ACHN (cell line): ENCODE measurements around the gene PPP6R3.
"Not testable (repeated sequence)": the region's sequence is repeated elsewhere in the genome, so short reads cannot be mapped to it uniquely, and the experiment has no call there.

Experiments
- DNase-seq: peaks from one replicate; pipeline ENCODE4 v3.0.0-alpha.2; 2015
- in situ Hi-C: cut with HindIII; loops from 2 replicates; pipeline ENCODE4 v1.10.0; 2017; ENCODE audit warnings: low sequenced_read_pairs, low pct_ligation_motif_present, low pct_unique_long_range_greater_than_20kb

Gene PPP6R3

DNA sequence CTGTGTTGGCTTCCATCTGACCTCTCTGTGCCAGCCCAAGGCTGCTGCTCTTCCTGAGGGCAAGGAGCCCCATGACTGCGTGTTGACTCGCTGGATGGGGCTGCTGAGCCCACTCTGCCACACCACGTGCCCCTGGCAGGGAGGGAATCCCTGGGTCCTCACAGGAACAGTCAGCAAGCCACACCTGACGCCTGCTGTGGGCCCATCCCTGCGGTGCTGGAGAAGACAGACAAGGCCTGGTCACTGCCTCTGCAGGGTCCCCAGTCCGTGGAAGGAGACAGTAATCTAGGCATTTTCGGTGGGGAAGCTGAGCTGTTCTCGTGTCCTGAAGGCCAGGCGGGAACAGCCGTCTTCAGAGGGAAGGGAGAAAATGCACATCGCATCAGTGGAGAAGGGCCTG lies 10.6 kb upstream of the PPP6R3 start:
- in situ Hi-C loops, result no loop called here
- no peak for DNase-seq

DNA sequence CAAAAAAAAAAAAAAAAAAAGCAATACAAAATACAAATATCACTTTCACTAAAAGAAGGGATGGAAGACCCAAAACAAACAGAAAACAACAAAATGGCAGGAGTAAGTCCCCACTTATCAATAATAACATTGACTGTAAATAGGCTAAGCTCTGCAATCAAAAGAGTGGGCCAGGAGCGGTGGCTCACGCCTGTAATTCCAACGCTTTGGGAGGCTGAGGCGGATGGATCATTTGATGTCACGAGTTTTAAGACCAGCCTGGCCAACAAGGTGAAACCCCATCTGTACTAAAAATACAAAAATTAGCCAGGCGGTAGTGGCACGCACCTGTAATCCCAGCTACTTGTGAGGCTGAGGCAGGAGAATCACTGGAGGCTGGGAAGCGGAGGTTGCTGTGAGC lies 9.8 kb upstream of the PPP6R3 start:
- DNase-seq, result no peak
- in situ Hi-C loops, result no loop called here

DNA sequence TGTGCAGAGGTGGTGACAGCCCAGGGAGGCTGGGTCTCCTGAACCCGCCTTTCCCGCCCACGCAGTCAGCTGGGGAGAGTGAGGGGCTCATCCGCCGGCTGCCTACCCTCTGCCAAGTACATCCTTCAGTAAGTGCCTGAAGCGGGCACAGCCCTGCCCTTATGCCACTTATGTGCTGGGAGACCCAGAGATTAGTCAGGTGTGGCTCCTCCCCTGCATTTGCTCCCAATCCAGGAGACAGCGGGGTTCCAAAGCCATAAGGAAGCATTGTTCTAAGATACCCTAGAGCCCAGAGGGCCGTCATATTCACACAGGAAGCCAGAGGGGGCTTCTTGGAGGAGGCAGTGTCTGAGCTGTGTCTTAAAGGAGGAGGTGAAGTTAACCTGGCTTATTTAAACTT lies 5.8 kb upstream of the PPP6R3 start:
- no peak for DNase-seq
- in situ Hi-C loops, result no loop called here

DNA sequence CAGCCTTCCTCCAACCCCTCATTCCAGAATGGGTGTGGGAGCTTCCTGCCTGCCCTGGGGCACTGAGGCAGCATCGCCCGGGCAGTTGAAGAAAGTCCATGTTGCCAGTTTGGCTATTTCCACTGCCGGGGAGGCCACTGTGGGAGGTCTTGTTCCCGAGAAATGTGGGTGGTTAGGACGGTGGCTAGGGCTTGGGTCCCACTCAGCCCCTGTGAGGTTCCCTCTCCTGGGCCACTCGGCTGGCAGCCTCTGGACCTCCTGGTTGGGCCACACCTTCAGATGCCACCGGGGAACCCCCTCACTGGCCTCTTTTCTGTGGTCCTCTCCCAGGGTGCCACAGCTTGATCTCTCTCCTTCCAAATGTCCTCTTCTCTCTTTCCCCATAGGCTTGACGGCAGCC lies 5.1 kb upstream of the PPP6R3 start:
- in situ Hi-C loops, result no loop called here

DNA sequence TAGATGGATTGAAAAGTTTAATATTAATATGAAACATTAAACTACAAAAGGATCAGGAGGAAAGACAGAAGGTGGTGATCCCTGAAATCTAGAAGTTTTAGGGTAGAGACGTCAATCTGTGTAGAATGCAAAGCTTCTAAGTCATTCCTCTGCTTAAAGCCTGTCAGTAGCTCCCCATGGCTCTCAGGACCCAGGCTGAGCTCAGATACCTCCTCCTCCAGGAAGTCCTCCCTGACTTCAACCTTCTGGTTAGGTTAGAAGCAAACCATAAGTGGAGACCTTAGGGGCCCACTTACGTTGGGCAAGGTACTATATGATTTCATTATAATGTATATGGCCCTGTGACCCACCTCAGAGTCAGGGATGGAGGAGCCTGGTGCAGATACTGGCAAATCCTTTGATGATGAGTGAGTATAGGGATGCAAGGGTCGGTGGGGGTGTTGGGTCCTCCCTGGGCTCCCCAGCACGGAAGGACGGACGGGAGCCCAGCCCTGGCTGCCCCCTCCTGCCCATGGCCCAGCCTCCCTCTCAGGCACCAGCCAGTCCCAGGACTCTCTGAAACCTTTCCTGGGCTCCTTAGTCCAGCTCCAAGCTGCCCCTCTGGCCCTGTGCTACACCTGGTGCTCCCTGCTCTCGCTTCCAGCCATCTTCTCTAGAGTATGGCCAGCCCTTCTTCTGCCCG lies 3.2 kb upstream of the PPP6R3 start:
- no peak for DNase-seq
- in situ Hi-C loops, result no loop called here

More for the DNA sequence above, 5.1 kb upstream of the PPP6R3 start:
- DNase-seq, result no peak

DNA sequence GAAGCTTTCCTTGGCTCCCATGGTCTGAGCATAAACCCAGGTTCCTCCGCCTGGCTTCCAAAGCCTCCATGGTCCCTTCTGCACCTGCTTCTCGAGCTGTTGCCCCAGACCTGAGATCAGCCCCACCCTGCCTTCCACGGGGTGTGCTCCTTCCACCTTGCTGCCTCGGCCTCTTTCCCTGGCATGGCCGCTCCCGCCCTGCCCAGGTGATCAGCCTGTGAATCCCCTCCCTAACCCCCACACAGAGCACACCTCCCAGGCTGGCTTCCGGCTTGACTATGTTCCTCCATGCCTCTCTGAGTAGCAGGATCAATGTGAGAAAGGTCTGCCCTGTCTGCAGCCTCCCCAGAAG lies 2.7 kb upstream of the PPP6R3 start:
- in situ Hi-C loops, result no loop called here
- DNase-seq, result no peak

DNA sequence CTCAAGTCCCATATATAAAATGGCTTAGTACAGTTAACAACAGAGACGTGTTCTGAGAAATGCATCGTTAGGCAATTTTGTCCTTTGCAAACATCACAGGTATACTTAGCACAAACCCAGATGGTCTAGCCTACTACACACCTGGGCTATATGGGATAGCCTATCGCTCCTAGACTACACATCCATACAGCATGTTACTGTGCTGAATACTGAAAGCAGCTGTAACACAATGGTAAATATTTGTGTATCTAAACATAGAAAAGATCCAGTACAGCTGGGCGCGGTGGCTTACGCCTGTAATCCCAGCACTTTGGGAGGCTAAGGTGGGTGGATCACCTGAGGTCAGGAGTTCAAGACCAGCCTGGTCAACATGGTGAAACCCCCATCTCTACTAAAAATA lies 2.2 kb upstream of the PPP6R3 start:
- in situ Hi-C loops, DNase-seq: not testable (repeated sequence)

DNA sequence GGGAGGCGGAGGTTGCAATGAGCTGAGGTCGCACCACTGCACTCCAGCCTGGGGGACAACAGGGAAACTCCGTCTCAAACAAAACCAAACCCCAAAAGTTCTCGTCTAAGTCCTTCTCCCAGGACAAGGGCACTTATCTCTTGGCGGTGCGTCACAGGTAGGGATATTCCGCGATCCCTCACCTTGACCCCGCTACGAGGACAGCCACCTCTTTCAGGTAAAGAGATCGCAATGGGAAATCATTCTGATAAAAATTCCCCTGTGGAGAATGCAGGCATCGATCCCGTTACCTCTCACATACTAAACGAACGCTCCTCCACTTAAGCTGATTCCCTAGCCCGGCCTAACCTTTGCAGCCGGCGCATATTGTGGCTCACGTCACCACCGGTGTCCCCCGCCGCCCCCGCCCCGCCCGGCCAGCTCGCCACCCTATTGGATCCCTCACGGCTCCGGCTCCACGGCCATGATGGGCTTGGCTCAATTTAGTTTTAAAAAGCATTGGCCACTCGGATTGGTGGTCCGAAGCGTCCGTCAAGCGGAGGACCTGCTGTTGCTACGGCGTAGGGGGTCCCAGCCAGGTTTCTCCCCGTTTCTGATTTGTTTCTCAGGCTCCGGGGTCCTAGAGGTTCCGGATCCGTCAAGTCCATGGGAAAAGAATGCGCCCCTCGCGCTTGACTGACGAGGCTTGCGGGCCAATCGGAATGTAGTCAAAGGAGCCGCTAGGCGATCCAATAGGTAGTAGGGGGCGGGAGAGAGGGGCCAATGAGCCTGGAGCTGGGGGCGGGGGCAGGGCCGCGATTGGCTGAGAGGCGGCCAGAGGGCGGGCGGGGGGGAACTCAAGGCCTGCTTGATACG lies 439 bp upstream of the PPP6R3 start:
- DNase-seq, result peak; percentile 96
- in situ Hi-C loops, result no loop called here

DNA sequence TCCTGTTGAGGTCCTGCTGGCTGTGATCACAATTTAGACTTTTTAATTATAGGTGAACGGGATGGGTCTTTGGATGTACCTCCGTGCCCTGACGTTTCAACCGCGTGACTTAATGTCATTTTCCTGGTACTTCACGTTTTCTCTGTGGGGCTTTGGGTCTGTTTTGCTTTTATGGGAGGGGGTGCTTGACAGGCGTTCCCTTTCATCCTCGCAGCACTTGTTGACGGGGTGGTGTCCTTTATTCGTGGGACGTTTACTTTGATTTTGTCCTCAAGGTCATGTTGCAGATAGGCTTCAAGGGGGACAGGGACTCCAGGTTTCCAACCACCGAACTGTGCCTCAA lies 994 bp downstream of the PPP6R3 start:
- in situ Hi-C loops, result no loop called here
- no peak for DNase-seq

DNA sequence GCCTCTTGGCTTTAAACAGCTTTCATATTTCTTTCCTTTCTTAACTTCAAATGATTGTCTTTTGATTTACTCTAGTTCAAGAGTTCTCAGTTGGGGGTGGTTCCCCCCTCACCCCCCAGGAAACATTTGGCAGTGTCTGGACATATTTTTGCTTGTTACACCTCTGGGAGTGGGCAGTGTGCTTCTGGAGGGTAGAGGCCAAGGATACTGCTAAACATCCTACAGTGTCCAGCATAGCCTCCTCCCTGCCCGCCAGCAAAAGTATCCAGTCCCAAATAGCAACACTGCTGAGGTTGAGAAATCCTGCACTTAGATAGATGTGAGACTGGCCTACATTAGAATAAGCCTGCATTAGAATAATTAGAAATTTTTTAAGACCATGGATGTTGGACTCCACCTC lies 3.2 kb downstream of the PPP6R3 start:
- in situ Hi-C loops, result no loop called here
- no peak for DNase-seq

DNA sequence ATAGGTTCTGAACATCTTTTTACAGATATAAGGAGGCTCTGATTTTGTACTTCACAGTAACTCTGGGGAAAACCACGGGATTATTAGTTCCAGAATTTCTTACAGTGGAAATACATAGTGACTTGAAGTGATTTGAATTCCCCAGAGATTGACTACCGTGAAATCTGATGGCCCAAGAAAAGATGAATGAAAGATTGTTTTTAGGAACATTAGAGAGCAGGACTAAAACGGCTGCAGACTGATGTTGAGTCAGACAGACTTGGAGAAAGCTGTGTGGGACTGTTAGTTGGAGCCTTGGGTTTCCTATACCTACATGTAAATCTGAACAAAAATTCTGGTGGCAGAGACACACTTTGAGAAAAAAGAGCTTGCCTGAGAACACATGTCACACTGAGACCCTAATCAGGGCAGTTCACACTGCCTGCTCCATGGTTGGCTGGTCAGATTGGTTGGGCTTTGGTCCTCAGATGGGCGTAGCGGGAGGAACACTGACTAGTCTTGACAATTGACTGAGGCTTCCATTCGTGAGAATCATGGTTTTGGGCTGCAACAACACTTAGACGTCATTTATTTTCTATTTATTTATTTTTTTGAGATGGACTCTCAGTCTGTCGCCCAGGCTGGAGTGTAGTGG lies 6.8 kb downstream of the PPP6R3 start:
- DNase-seq, result no peak
- in situ Hi-C loops, result no loop called here

DNA sequence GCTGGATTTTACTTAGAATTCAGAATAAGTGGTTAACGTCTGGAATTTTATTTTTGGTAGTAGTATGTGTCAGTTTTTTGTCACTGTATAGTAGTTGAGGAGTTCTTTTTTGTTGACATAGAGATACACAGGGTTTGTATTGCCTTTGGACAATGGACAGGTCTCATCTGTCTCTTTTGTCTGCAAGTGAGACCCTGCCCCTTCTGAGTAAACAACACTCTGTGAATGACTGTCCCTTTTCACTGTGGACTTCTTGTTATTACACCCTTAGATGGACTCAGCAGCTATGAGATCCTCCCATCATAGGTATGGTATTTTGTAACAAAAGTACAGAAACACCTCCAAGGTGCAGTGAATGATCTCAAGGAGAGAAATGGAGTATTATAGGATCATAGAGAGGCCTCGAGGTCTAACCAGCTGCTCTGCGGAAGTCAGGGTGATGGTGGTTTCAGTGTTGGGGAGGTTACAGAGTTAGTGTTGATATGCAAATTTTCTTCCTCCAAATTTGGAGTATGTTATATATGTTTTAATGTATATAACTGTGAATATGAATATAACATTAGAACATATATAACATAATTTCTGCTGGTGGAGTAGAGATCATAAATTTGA lies 7.8 kb downstream of the PPP6R3 start:
- no peak for DNase-seq
- in situ Hi-C loops, result no loop called here

DNA sequence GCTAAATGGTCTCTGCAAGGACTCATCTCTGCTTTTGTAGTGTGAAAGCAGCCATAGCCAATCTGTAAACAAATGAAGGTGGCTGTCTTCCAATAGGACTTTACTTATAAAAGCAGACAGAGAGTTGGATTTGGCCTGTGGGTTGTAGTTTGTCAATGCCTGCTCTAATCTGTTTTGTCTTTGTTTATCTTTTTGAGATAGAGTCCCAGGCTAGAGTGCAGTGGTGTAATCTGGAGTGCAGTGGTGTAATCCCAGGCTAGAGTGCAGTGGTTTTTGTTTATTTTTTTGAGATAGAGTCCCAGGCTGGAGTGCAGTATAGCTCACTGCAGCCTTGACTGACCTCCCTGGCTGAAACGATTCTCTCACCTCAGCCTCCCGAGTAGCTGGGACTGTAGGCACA lies 8.6 kb downstream of the PPP6R3 start:
- no peak for DNase-seq
- in situ Hi-C loops, result no loop called here

DNA sequence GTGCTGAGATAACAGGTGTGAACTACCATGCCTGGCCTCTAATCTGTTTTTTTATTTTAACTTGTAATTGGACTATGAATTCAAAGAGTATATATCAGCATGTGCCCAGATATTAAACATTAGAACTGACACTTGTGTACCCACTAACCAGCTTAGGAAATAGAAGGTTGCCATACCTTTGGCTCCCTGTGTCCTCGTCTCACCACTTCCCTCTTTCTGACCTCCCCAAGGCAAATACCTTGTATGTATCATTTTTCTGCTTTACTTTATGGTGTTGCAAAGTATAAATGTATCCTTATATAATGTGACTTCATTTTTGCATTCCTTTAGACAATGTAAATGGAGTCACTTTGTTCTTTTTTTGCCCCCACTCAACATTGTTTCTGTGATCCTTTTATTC lies 9.1 kb downstream of the PPP6R3 start:
- in situ Hi-C loops, result no loop called here
- DNase-seq, result no peak

DNA sequence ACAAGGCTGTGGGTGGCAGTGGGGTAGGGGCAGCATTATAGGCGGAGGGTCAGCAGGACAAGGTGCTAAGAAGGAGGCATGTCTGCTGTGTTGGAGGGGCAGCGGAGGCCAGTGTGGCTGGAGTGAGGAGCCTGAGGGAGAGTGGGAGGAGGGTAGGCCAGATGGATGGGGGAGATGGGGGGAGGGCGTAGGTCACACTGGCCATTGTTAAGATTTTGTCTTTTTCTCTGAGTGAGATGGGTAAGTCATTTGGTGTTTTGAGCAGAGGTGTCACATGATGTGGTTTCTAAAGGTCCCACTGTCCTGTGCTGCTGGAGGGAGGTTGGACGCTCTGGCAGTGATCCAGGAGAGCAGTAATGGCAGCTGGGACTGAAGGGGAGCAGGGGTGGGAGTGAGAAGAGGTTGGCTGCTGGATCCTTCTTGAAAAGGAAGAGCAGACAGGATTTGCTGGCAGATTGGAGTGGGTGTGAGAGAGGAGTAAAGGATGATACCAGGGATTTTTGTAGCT lies 9.8 kb downstream of the PPP6R3 start:
- in situ Hi-C loops, result no loop called here
- DNase-seq, result no peak

DNA sequence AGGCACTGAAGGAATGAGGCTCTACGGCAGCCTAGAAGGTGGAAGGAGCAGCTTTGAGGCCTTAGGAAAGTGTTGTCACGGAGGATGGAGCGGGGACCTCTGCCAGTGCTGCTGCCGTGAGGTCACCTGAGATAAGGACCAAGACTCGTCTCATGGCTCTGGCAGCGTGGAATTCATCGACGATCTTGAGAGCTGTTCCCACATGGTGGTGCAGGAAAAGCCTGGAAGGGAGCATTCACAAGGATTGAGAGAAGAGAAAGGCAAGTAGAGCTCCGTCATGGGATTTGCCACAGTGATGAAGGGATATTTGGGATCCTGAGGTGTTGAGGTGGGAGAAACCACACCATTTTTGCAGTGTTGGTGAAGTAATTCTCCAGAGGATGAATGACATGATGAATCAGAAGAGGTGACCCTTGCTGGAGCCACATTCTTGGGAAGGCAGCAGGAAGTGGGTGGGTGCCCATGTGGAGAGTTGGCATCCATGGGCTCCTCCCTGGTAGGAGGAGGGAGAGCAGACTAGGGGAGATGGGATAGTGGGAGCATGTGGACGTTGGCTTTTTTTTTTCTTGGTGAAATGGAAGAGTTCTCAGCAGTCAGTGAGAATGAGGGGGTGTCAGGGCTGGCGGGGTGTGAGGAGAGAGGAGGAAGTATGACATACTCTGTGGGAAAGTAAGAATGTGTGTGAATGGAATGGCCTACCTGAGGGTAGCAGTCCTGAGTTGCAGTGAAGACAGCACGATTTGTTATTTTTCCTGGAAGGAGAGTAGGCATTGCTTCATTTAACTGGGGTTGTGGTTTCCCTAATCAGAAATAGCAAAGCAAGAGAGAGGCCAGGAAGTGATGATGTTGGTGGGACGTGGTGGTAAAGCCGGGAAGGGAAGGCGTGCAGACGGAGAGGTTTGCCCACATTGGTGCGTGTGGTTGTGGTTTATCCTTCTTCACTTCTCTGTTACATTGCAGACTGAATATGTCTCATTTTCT lies 11.1 kb downstream of the PPP6R3 start:
- peak; percentile 19 for DNase-seq
- in situ Hi-C loops, result no loop called here

DNA sequence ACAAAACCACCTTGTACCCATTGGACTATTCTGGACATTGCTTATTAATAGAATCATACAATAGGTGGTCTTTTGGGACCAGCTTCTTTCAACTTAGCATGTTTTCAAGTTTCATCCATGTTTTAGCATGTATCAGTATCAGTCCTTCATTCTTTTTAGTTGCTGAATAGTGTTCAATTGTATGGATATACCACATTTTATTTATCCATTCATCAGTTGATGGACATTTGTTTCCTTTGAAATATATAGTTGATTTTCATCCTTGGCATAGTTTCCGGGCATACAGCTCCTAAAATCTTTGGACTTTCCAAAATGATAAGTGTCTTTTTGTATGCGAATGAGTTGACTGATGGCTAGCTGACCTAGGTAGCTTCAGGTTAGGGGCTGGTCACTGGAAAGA lies 12.2 kb downstream of the PPP6R3 start:
- no peak for DNase-seq
- in situ Hi-C loops, result no loop called here

DNA sequence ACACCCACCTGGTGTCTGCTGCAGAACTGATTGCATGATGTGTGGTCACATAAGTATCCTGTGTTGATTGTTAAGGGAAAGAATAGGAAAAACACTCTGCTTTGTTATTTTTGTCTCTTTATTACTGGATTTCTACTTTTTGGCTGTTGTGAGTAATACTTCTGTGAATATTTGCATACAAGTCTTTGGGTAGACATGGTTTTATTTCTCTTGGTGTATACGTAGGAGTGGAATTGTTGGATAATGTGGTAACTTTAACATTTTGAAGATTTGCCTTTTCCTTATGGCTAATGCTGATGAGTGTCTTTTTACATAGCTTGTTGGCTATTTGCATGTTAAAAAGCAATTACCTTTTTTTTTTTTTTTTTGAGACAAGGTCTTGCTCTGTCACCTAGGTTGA lies 13.1 kb downstream of the PPP6R3 start:
- in situ Hi-C loops, result no loop called here
- DNase-seq, result no peak
